GM12892 (cell line): ENCODE measurements around the gene C3orf85.

Experiments used
- POLR2A ChIP-seq: IDR thresholded peaks from 2 replicates; pipeline ENCODE4 v1.6.1; 2011; ENCODE audit warnings: low read depth, low read length, control low read depth
- POLR2AphosphoS5 ChIP-seq: IDR thresholded peaks from 2 replicates; pipeline ENCODE4 v1.6.1; 2011; ENCODE audit warnings: low read depth, low read length, control low read depth
- TAF1 ChIP-seq: IDR thresholded peaks from 2 replicates; pipeline ENCODE4 v1.6.1; 2011; ENCODE audit warnings: low read depth, mild to moderate bottlenecking, control low read depth, low read length, borderline replicate concordance

- no peak for TF ChIP-seq POLR2A
- TF ChIP-seq TAF1 = no peak
- no peak for TF ChIP-seq POLR2AphosphoS5
Measured at GRCh38 chr3:109176726-109177125, 40.2 kb downstream of the C3orf85 start.
